Hepatocyte (in vitro differentiated cells): ENCODE results near the gene KIF3B. TPM values are rescaled to one million over a fixed set of nuclear protein-coding genes. Genes with fewer than 3 reads are reported as not detected.
A peak's percentile ranks its signal among the peaks of the same experiment; 100 is the strongest.
"Not testable (repeated sequence)": the region's sequence is repeated elsewhere in the genome, so short reads cannot be mapped to it uniquely, and the experiment has no call there.

Experiments
- DNase-seq: peaks from one replicate; pipeline ENCODE4 v3.0.0-alpha.2; 2016; ENCODE audit warnings: low spot score
- H2AFZ ChIP-seq: fragments of 200-600 bp; sonication (generic); 2 replicates; pipeline ENCODE4 v1.6.0; 2016; ENCODE audit warnings: antibody characterized with exemption, mild to moderate bottlenecking
- H3K27ac ChIP-seq: fragments of 200-600 bp; sonication (generic); 2 replicates; pipeline ENCODE4 v1.5.1; 2016; ENCODE audit warnings: mild to moderate bottlenecking
- H3K27me3 ChIP-seq: fragments of 200-600 bp; sonication (generic); 2 replicates; pipeline ENCODE4 v1.6.1; 2016
- H3K36me3 ChIP-seq: fragments of 200-600 bp; sonication (generic); replicated peaks from 2 replicates; pipeline ENCODE4 v1.5.1; 2016; ENCODE audit warnings: low read depth; ENCODE audit not compliant: insufficient read depth
- H3K4me1 ChIP-seq: fragments of 200-600 bp; sonication (generic); 2 replicates; pipeline ENCODE4 v1.5.1; 2016; ENCODE audit warnings: mild to moderate bottlenecking, moderate library complexity; ENCODE audit not compliant: insufficient read depth
- H3K4me2 ChIP-seq: fragments of 200-600 bp; sonication (generic); 2 replicates; pipeline ENCODE4 v1.6.0; 2016
- H3K4me3 ChIP-seq: fragments of 200-600 bp; sonication (generic); 2 replicates; pipeline ENCODE4 v1.5.1; 2016; ENCODE audit warnings: mild to moderate bottlenecking
- H3K79me2 ChIP-seq: fragments of 200-600 bp; sonication (generic); 2 replicates; pipeline ENCODE4 v1.6.0; 2017; ENCODE audit warnings: mild to moderate bottlenecking
- H3K9me2 ChIP-seq: fragments of 200-600 bp; sonication (generic); replicated peaks from 2 replicates; pipeline ENCODE4 v1.6.0; 2017; ENCODE audit warnings: mild to moderate bottlenecking; ENCODE audit not compliant: insufficient read depth
- H3K9me3 ChIP-seq: fragments of 200-600 bp; sonication (generic); 2 replicates; pipeline ENCODE4 v1.5.1; 2016; ENCODE audit warnings: low read depth, mild to moderate bottlenecking
- H4K20me1 ChIP-seq: fragments of 200-600 bp; sonication (generic); 2 replicates; pipeline ENCODE4 v1.6.0; 2016; ENCODE audit warnings: mild to moderate bottlenecking; ENCODE audit not compliant: insufficient read depth, poor library complexity, severe bottlenecking
- EZH2 ChIP-seq: fragments of 200-600 bp; sonication (generic); IDR thresholded peaks from 2 replicates; pipeline ENCODE4 v1.6.1; 2016; ENCODE audit warnings: antibody characterized with exemption, mild to moderate bottlenecking, borderline replicate concordance
- EZH2phosphoT487 ChIP-seq: fragments of 200-600 bp; sonication (generic); IDR thresholded peaks from one replicate; pipeline ENCODE4 v1.6.1; 2018; ENCODE audit warnings: antibody characterized with exemption, mild to moderate bottlenecking, low read depth, moderate library complexity; ENCODE audit not compliant: unreplicated experiment, severe bottlenecking
- WGBS: methylation state at CpG from one replicate; pipeline ENCODE4 v1.1.6; 2016; ENCODE audit warnings: low lambda C conversion rate; ENCODE audit errors: missing lambda C conversion rate; 5-methylcytosine and 5-hydroxymethylcytosine counted together
- polyA plus RNA-seq: library from polyadenylated mRNA; unstranded; fragments of >200 nt; fragmentation: Nextera tagmentation; extraction: Ambion mirVana; gene quantifications from 2 replicates; pipeline ENCODE4 v1.2.1, GENCODE V29; 2016
- total RNA-seq: library from RNA; depleted of rRNA; stranded (reverse); fragments of >200 nt; gene quantifications from 2 replicates; pipeline ENCODE4 v1.2.3, GENCODE V29; 2014
- TF ChIP-seq, protein P1 (sequence below): fragments of 200-600 bp; sonication (generic); IDR thresholded peaks from 2 replicates; pipeline ENCODE4 v1.5.1; 2016; ENCODE audit warnings: antibody characterized with exemption, mild to moderate bottlenecking; ENCODE audit not compliant: poor library complexity

KIF3B gene
- total and polyA plus RNA-seq, 2 experiments from 2014 or later = 11.7 to 32.0 TPM

DNA sequence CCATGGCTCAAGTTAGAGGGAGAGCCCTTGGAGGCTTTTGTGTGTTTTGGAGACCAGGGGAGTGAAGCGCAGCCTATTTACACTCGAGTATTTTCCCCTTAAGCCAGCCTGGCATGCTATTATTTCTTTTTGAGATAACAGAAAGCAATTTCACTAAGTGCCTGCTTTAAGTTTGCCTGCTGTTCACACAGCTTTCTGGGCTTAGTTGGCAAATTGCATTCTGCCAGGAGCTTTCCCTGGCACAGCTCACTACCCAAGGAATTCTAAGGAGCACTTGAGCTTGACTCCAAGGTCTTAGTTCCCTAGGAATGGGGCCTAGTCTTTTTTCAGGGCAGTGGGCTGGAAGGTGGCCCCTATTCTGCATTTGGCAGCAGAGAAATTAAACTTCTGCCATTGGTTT lies 61.7 kb downstream of the KIF3B start:
- Histone ChIP-seq H3K27me3 (no peaks in the 10 kb centered on the region), H3K9me2 (no peaks in the 10 kb centered on the region), H3K4me3 (no peak overlapping the region), H4K20me1 (no peaks in the 10 kb centered on the region), H3K36me3 (no peaks in the 10 kb centered on the region), H2AFZ (no peak overlapping the region), H3K27ac (no peak overlapping the region), H3K4me1 (no peaks in the 10 kb centered on the region), H3K9me3 (no peaks in the 10 kb centered on the region), H3K4me2 (no peak overlapping the region), H3K79me2 (no peaks in the 10 kb centered on the region)
- 62% methylated on average over 2 of the region's 2 CpGs for WGBS
- no peak for DNase-seq
- TF ChIP-seq, protein P1, sequence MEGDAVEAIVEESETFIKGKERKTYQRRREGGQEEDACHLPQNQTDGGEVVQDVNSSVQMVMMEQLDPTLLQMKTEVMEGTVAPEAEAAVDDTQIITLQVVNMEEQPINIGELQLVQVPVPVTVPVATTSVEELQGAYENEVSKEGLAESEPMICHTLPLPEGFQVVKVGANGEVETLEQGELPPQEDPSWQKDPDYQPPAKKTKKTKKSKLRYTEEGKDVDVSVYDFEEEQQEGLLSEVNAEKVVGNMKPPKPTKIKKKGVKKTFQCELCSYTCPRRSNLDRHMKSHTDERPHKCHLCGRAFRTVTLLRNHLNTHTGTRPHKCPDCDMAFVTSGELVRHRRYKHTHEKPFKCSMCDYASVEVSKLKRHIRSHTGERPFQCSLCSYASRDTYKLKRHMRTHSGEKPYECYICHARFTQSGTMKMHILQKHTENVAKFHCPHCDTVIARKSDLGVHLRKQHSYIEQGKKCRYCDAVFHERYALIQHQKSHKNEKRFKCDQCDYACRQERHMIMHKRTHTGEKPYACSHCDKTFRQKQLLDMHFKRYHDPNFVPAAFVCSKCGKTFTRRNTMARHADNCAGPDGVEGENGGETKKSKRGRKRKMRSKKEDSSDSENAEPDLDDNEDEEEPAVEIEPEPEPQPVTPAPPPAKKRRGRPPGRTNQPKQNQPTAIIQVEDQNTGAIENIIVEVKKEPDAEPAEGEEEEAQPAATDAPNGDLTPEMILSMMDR = no peak
- no peak for TF ChIP-seq EZH2
- no peak for TF ChIP-seq EZH2phosphoT487

DNA sequence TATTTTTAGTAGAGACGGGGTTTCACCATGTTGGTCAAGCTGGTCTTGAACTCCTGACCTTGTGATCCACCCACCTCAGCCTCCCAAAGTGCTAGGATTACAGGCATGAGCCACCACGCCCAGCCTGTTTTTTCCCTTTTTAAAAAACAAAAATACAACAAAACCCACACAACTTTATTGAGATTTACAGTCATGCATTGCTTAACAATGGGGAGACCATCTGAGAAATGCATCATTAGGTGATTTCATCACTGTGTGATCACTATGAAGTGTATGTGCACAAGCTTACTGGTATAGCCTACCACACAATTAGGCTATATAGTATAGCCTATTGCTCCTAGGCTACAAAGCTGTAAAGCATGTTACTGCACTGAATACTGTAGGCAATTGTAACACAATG lies 63.6 kb downstream of the KIF3B start:
- not testable (repeated sequence) for H3K9me3 ChIP-seq, H3K4me1 ChIP-seq, H3K27me3 ChIP-seq, H2AFZ ChIP-seq, DNase-seq, H3K4me3 ChIP-seq, H3K4me2 ChIP-seq, H3K79me2 ChIP-seq, H3K9me2 ChIP-seq, H3K36me3 ChIP-seq, H3K27ac ChIP-seq, H4K20me1 ChIP-seq
- 92% methylated on average over 2 of the region's 2 CpGs for WGBS

DNA sequence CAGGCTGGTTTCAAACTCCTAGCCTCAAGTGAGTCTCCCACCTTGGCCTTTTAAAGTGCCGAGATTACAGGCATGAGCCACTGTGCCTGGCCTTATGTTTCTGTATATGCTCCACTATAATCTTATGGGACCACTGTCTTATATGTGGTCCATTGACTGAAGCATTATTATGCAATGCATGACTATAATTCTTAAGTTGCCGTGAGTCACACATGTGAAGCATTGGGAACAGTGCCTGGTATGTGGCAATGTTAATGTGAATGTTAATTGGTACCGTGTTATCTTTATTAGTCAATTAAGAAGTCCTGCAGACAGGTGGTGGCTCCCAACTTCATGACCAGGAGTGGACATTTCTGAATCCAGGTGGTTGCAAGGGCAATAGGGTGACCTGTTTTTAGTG lies 66.0 kb downstream of the KIF3B start:
- WGBS = 84% methylated on average over 3 of the region's 3 CpGs

DNA sequence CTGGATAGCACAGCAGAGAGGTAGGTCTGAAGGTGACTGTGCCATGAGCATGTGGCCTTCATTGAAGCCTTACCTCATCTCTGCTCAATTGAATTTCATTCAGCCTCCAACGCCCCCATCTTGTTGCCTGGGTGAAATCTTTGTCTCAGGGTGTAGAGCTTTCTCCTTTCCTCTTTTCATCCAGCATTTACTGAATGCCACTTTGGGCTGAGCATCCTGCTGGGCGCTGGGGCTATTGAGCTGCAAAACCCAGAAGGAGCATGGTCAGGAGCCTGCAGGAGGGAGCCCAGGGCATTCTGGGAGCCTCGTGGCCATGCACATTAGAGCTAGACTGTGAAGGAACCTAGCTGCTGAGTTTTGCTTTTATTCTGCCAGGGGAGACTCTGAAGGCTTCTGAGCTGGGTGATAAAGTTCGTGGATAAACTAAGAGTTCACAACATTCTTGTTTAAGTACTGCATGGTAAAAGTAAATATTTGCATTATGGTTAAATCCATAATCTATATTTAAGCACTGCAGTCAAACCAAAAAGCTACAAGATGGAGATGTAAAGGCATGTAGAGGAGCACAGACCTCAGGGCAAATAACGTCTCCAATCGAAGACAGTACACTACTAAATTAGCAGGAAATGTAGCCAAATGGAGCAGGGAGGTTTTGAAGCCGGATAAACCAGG lies 67.5 kb downstream of the KIF3B start:
- Histone ChIP-seq H4K20me1 (no peaks in the 10 kb centered on the region), H3K9me3 (no peaks in the 10 kb centered on the region), H2AFZ (no peak overlapping the region), H3K9me2 (no peaks in the 10 kb centered on the region), H3K27ac (no peak overlapping the region), H3K27me3 (no peaks in the 10 kb centered on the region), H3K36me3 (no peaks in the 10 kb centered on the region), H3K4me1 (peaks cover 8% of the 10 kb centered on the region), H3K4me3 (no peak overlapping the region), H3K79me2 (no peaks in the 10 kb centered on the region), H3K4me2 (peak overlapping the region; percentile 3)
- no peak for TF ChIP-seq EZH2
- TF ChIP-seq EZH2phosphoT487 = no peak
- TF ChIP-seq, protein P1 = no peak
- no peak for DNase-seq
- 34% methylated on average over 7 of the region's 7 CpGs for WGBS

More for the DNA sequence above, 66.0 kb downstream of the KIF3B start:
- Histone ChIP-seq H2AFZ (no peak overlapping the region), H4K20me1 (no peaks in the 10 kb centered on the region), H3K27ac (no peak overlapping the region), H3K9me2 (no peaks in the 10 kb centered on the region), H3K9me3 (no peaks in the 10 kb centered on the region), H3K4me1 (peaks cover 8% of the 10 kb centered on the region), H3K79me2 (no peaks in the 10 kb centered on the region), H3K4me2 (no peak overlapping the region), H3K27me3 (no peaks in the 10 kb centered on the region), H3K36me3 (no peaks in the 10 kb centered on the region), H3K4me3 (no peak overlapping the region)
- DNase-seq = no peak
- no peak for TF ChIP-seq EZH2phosphoT487
- TF ChIP-seq EZH2 = no peak
- TF ChIP-seq, protein P1 = no peak
